Stimulated activated CD4-positive, alpha-beta T cell treated with anti-CD3 and anti-CD28 coated beads, Interleukin-4, amount 100 ng/mL, for 24 hours (primary cell): ENCODE results near the gene PEX13.
"Not testable (repeated sequence)": the region's sequence is repeated elsewhere in the genome, so short reads cannot be mapped to it uniquely, and the experiment has no call there.

Source experiments
- DNase-seq: peaks from one replicate; pipeline ENCODE4 v3.0.0-alpha.2; 2020

PEX13 gene, protein sequence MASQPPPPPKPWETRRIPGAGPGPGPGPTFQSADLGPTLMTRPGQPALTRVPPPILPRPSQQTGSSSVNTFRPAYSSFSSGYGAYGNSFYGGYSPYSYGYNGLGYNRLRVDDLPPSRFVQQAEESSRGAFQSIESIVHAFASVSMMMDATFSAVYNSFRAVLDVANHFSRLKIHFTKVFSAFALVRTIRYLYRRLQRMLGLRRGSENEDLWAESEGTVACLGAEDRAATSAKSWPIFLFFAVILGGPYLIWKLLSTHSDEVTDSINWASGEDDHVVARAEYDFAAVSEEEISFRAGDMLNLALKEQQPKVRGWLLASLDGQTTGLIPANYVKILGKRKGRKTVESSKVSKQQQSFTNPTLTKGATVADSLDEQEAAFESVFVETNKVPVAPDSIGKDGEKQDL

GRCh38 chr2:61017556-61018317 lies at the start of gene PEX13, which contains the start of gene PUS10:
Gene PEX13, plus strand, starts transcription at chr2:61017720. Its CDS starts 40 bp downstream, at chr2:61017760.
Gene PUS10, minus strand, starts transcription at chr2:61018255. Its CDS starts 6,365 bp downstream, at chr2:61011890.
- peak; percentile 72 for DNase-seq

DNA sequence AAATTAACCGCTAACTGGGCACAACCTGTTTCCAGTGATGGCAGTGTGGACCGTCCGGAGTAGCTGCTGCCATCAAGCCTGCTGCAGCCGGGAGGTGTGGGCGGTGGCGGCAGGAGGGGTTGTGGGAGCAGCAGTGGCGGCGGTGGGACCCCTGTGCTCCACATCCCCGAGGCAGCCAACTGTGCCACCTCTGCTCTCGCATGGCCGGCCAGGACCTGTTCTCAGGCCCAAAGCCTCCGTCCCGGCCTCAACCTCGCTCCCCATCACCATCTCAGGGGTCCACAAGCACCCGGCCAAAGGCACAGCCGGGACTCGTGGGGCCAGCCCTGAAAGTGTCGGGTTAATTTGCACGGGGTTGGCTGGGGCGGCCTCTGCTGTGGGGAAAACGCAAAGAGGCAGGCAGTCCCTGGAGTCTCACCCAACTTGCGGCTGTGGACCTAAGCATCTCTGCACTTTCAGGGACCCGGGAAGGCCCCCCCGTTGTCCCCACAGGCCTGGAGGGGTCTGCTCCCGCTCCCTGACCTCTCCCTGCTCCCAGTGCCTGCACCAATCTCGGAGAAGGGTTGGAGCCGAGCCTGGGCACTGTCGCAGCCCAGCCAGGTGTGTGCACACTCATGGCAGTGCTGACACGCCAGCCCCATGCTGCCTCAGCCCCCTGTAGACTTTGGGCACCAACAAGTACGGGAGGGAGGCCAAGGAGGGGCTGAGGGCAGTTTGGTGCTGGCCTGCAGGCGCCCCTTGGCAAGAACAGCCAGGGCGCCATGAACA lies 44.4 kb upstream of the PEX13 start:
- no peak for DNase-seq

DNA sequence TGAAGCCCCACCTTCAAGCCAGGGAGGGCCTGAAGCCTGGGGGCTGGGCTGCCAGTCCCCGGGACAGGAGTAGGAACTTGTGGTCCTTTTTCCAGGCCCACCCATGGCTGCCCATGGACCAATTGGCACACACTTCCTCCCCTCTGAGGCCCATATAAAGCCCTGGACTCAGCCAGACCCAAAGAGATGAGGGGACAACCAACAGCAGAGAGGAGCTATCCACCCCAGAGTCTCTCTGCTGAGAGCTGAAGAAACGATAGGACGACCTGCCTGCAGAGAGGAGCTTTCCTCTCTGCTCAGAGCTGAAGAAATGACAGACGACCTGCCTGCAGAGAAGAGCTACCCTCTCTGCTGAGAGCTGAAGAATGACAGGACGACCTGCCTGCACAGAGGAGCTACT lies 43.8 kb upstream of the PEX13 start:
- no peak for DNase-seq

GRCh38 chr2:60974652-60975051 lies 42.9 kb upstream of the PEX13 start:
- DNase-seq = no peak

DNA sequence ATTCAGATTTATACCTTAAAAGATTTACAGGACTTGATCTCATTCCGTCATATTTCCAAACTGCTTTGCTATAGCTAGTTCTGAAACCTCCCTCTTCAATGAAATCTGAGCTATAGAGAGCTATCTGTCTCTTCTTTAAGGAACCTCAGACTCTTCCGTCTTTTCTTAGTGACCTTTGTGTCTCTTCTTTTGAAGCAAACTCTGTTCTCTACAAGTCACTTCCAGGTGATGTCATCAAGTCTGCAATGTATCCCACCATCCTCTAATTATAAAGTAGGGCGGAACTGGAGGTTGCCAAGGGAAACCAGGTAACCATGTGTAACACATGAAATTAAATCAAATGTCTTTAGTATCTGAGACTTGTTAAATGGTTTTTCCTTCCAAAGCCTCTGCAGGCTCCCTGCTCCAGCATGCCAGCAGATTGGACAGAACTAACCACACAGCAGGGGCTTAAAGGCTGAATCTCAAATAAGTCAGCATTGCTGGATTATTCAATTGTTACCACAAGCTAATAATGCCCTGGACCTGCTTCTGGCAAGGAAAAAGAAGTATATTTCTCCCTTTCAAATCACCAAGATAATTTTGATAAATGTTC lies 41.2 kb upstream of the PEX13 start:
- DNase-seq = no peak

- no peak for DNase-seq
Observed at GRCh38 chr2:60976875-60977561, 40.5 kb upstream of the PEX13 start.

DNA sequence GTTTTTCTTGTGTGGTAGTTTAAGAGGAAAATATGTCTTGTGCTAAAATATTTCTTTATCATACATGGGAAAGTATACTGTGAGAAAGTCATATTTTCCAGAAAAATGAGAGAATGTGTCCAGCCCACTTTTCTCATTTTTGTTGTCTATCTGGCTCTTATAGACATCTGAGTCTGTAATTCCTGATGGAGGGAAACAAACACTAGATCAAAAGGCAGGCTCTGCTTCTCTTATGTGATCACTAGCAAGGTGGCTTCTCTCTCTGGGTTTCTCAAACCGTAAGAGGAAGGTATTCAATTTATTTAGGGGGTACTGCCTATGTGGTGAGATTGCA lies 40.0 kb upstream of the PEX13 start:
- no peak for DNase-seq

DNA sequence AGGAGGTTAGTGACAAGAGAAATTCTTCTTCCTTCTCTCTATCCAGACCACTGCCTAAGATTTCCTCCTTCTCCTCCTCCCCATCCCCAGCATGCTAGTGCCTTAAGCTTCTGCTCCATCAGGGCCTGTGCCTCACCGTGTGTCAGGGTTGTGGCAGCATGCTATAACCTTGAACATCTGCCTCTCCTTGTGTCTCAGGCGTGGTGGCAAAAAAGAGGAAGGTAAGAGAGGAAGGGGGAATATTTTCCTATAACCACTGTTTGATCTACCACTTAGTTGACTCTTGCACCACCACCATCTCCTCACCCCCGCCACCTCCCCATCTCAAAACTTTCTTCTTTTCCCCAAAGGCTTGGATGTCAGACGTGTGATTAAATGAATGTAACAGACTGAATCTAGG lies 38.3 kb upstream of the PEX13 start:
- DNase-seq = no peak

GRCh38 chr2:60980071-60980815 lies 37.3 kb upstream of the PEX13 start:
- no peak for DNase-seq

GRCh38 chr2:60982066-60982465 lies 35.5 kb upstream of the PEX13 start:
- not testable (repeated sequence) for DNase-seq

- no peak for DNase-seq
Observed at GRCh38 chr2:60984720-60985119, 32.8 kb upstream of the PEX13 start.

DNA sequence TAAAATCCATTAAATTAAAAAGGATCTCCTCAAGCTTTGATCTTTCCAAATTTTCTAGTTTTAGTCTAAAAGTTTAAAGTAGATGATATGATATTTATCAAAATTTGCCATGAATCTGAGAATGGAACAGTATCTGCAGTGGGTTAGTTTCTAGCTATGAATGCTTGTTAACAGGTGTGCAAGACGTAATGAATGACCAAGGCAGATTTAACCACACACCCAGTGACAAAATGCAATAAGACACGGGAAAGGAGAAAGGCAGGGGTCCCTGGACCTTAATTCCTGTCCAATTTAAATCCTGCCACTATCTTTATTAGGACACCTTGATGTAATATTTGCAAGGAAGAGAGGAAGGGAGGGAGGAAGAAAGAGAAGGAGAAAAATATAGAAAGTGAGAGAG lies 30.5 kb upstream of the PEX13 start:
- no peak for DNase-seq

- DNase-seq = not testable (repeated sequence)
Observed at GRCh38 chr2:60987656-60988055, 29.9 kb upstream of the PEX13 start.

DNA sequence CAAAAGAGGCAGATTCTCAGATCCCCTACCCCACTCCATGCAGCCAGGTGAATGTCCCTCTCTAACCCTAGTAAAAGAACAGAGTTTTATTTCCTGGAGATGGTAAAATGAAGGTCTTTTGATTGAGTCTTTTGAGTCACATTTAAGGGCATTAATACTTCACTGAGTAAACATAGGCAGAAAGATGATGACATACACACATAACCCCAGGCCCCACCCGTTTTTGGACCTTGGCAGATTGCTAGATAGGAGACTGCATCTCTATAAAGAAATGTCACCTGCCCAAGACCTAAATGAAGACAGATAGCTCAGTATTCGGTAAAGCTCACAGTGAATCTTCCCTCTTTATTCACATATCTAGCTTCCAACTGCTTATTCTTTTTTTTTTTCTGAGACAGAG lies 28.3 kb upstream of the PEX13 start:
- DNase-seq = no peak

GRCh38 chr2:60991644-60992043 lies 25.9 kb upstream of the PEX13 start:
- no peak for DNase-seq

DNA sequence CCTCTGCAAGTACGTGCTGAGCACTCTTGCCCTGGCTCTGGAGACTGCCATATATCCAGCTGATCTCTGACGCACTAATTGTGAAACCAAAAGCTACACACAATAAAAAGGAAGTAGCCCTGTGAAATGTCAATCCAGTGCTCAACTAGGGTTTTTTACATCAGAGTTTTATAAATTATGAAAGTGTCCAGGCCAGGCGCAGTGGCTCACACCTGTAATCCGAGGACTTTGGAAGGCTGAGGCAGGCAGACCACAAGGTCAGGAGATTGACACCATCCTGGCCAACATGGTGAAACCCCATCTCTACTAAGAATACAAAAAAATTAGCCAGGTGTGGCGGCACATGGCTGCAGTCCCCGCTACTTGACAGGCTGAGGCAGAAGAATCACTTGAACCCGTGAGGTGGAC lies 24.5 kb upstream of the PEX13 start:
- no peak for DNase-seq

- DNase-seq = no peak
Observed at GRCh38 chr2:60994131-60994530, 23.4 kb upstream of the PEX13 start.

- DNase-seq = no peak
Observed at GRCh38 chr2:60998628-60999545, 18.6 kb upstream of the PEX13 start.

GRCh38 chr2:61005736-61006135 lies 11.8 kb upstream of the PEX13 start:
- no peak for DNase-seq

- no peak for DNase-seq
Observed at GRCh38 chr2:61006486-61007105, 10.9 kb upstream of the PEX13 start.
